GM19099 (cell line): ENCODE results near the gene CFAP100.

Source experiments
- POLR2A ChIP-seq: IDR thresholded peaks from 3 replicates; pipeline ENCODE4 v1.6.1; 2011; ENCODE audit warnings: low read depth; ENCODE audit not compliant: insufficient read length; ENCODE audit errors: extremely low read depth

The CFAP100 gene

GRCh38 chr3:126415661-126416591 lies 21.2 kb downstream of the CFAP100 start:
- no peak for TF ChIP-seq POLR2A

- no peak for TF ChIP-seq POLR2A
Observed at GRCh38 chr3:126416943-126417342, 22.2 kb downstream of the CFAP100 start.

GRCh38 chr3:126417515-126417914 lies 22.8 kb downstream of the CFAP100 start:
- TF ChIP-seq POLR2A: no peak

- no peak for TF ChIP-seq POLR2A
Observed at GRCh38 chr3:126417981-126418530, 23.3 kb downstream of the CFAP100 start.

- no peak for TF ChIP-seq POLR2A
Observed at GRCh38 chr3:126418661-126419131, 24.0 kb downstream of the CFAP100 start.

- no peak for TF ChIP-seq POLR2A
Observed at GRCh38 chr3:126419151-126419703, 24.5 kb downstream of the CFAP100 start.

- no peak for TF ChIP-seq POLR2A
Observed at GRCh38 chr3:126419886-126420786, 25.4 kb downstream of the CFAP100 start.

- TF ChIP-seq POLR2A: no peak
Observed at GRCh38 chr3:126421573-126422119, 26.9 kb downstream of the CFAP100 start.

- TF ChIP-seq POLR2A: no peak
Observed at GRCh38 chr3:126422121-126422520, 27.4 kb downstream of the CFAP100 start.

- TF ChIP-seq POLR2A: no peak
Observed at GRCh38 chr3:126422571-126423091, 27.9 kb downstream of the CFAP100 start.

- no peak for TF ChIP-seq POLR2A
Observed at GRCh38 chr3:126423191-126424038, 28.7 kb downstream of the CFAP100 start.

GRCh38 chr3:126424039-126424717 lies 29.5 kb downstream of the CFAP100 start:
- no peak for TF ChIP-seq POLR2A

- no peak for TF ChIP-seq POLR2A
Observed at GRCh38 chr3:126424751-126425150, 30.0 kb downstream of the CFAP100 start.
